Lower lobe of right lung (tissue), 2 donors: ENCODE measurements around the gene PDE7B. TPM values are rescaled to one million over a fixed set of nuclear protein-coding genes. Genes with fewer than 3 reads are reported as not detected.

ENCODE experiments used
- ATAC-seq, 2 donors: fragments of 200-7000 bp; cut with Tn5 transposase; one replicate each; pipeline ENCODE4 v1.9.1; 2020 to 2022; ENCODE audit warnings: mild to moderate bottlenecking in 2 of 2, moderate library complexity in 2 of 2
- DNase-seq: peaks from one replicate; pipeline ENCODE4 v3.0.0-alpha.2; 2020
- H3K27ac ChIP-seq: fragments of 200-600 bp; one replicate; pipeline ENCODE4 v1.8.0; 2022
- H3K27me3 ChIP-seq: fragments of 200-600 bp; one replicate; pipeline ENCODE4 v1.8.0; 2022; ENCODE audit warnings: low read depth
- H3K36me3 ChIP-seq: fragments of 200-600 bp; one replicate; pipeline ENCODE4 v1.8.0; 2022; ENCODE audit warnings: mild to moderate bottlenecking
- H3K4me1 ChIP-seq: fragments of 200-600 bp; one replicate; pipeline ENCODE4 v1.8.0; 2022
- H3K4me3 ChIP-seq: fragments of 200-600 bp; one replicate; pipeline ENCODE4 v1.8.0; 2022; ENCODE audit warnings: mild to moderate bottlenecking
- H3K9me3 ChIP-seq: fragments of 200-600 bp; one replicate; pipeline ENCODE4 v1.8.0; 2022
- CTCF ChIP-seq: fragments of 200-600 bp; IDR thresholded peaks from one replicate; pipeline ENCODE4 v1.8.0; 2022; ENCODE audit warnings: antibody characterized with exemption, mild to moderate bottlenecking
- intact Hi-C: fragments of 100-400 bp; cut with DNase I; formaldehyde crosslinking; loops from one replicate; pipeline ENCODE4 v1.11.0; 2022
- long read RNA-seq: library from polyadenylated mRNA; unstranded; transcript quantifications from one replicate; pipeline ENCODE4 v2.0.0, GENCODE V29; 2021
- total RNA-seq: library from RNA; stranded (reverse); fragmentation: NEBNext Ultra II Directional; extraction: Animal tissue kit (Norgen Biotek cat#: 25700); gene quantifications from one replicate; pipeline ENCODE4 v1.2.1, GENCODE V29; 2021
- donor health status: DM: no; HTN: yes; CAD: no; lungs with severe emphysema.

PDE7B gene
- total RNA-seq: 2.2 TPM
- long read RNA-seq, full-length matches to known transcripts: 4 of 7 reads
- long read RNA-seq, partial matches to known transcripts: 0 of 7 reads
- long read RNA-seq, other reads (novel, unspliced or antisense): 3 of 7 reads

DNA sequence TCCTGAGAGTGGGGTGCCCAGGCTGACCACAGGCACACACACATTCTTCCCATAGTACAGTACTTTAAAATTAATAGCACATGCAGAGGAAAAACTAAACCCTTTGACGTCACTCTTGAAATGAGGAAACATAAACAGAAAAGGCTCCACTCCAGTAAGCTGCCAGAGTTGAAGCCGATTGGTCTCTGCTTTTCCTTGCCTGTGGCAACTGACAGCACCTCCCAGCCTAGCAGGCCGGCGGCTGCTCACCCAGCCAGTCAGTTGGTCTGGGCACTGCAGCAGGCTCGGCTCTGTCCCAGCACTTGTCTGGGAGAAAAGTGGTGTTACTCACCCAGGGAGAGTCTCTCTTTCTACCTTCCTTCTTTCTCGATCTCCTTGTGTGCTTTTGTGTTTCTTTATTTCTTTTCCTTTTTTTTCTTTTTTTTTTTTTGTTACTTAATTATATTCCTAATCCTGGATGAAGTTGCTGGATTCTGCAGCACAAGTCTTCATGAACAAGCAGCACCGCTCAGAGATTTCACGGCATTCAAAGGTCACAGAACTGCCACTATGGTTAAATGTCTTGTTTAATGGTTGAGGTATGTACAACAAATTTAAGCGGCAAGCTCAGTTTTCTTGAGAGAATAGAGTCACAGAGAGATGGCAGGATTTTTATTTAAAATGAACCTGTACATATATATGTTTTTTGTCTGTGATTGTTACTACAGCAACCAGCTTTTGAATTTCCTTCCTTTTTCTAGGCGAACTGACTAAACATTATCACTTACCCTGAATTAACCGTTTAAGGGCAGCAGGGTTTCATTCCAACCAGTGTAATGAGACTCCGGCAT is at the start of gene PDE7B:
TSS of gene PDE7B (plus strand) at position 260 of the 830 bp plus-strand sequence.
- intact Hi-C loops: no loop called here
- Histone ChIP-seq H3K27me3 (no peaks in the 10 kb centered on the region), H3K36me3 (no peaks in the 10 kb centered on the region), H3K4me3 (peak within 1 kb of the TSS; percentile 32), H3K4me1 (peaks cover 16% of the 10 kb centered on the region), H3K9me3 (no peaks in the 10 kb centered on the region), H3K27ac (peak within 1 kb of the TSS; percentile 44)
- DNase-seq (peak; percentile 84), ATAC-seq (peak; percentile 98)
- TF ChIP-seq CTCF: no peak

DNA sequence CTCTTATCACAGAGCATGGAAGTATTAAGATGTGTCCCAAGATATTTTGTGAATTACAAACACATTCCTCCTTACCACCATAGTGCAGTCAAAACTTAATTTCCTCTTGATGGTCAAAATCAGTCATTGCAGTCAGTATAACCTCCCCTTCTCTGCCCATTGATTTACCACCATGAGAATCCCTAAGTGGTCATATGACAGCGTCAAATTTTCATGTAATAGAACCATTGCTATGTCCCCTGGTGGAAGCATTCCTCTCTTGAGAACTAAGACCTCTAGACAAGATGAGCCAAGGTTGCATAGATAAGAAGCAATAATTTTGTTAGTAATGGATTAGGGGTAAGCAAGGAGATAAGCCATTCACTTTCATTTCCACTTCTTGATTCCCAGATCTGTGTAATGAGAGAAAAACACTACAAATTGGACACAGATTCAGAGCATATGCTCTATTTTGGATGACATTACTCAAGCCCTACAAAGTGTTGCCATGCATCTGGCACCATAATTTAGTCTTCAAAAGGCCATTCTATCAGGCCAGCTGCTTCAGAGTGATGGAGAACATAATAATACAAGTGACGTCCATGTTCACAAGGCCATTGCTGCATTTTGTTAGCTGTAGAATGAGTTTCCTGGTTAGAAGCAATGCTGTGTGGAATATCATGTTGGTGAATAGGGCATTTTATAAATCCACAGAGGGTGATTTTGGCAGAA is 49.6 kb upstream of the PDE7B start:
- Histone ChIP-seq H3K4me1 (no peaks in the 10 kb centered on the region), H3K36me3 (no peaks in the 10 kb centered on the region), H3K9me3 (no peaks in the 10 kb centered on the region), H3K4me3 (no peak overlapping the region), H3K27me3 (no peaks in the 10 kb centered on the region), H3K27ac (no peak overlapping the region)
- no peak for TF ChIP-seq CTCF
- DNase-seq (no peak), ATAC-seq (no peak)
- intact Hi-C loops: no loop called here

- intact Hi-C loops: no loop called here
Measured at GRCh38 chr6:135810486-135810885, 41.0 kb upstream of the PDE7B start.

GRCh38 chr6:135811170-135811569 is 40.3 kb upstream of the PDE7B start:
- intact Hi-C loops: no loop called here
- no peak for TF ChIP-seq CTCF
- H3K27me3 ChIP-seq: no peaks in the 10 kb centered on the region
- no peak for DNase-seq
- H3K4me1 ChIP-seq: no peaks in the 10 kb centered on the region
- ATAC-seq: no peak
- H3K9me3 ChIP-seq: no peaks in the 10 kb centered on the region
- H3K4me3 ChIP-seq: no peak overlapping the region
- no peaks in the 10 kb centered on the region for H3K36me3 ChIP-seq
- H3K27ac ChIP-seq: no peak overlapping the region

More at GRCh38 chr6:135810486-135810885, 41.0 kb upstream of the PDE7B start:
- ATAC-seq: no peak
- Histone ChIP-seq H3K27me3 (no peaks in the 10 kb centered on the region), H3K9me3 (no peaks in the 10 kb centered on the region), H3K36me3 (no peaks in the 10 kb centered on the region), H3K4me3 (no peak overlapping the region), H3K4me1 (no peaks in the 10 kb centered on the region), H3K27ac (no peak overlapping the region)
- DNase-seq: no peak
- TF ChIP-seq CTCF: no peak

DNA sequence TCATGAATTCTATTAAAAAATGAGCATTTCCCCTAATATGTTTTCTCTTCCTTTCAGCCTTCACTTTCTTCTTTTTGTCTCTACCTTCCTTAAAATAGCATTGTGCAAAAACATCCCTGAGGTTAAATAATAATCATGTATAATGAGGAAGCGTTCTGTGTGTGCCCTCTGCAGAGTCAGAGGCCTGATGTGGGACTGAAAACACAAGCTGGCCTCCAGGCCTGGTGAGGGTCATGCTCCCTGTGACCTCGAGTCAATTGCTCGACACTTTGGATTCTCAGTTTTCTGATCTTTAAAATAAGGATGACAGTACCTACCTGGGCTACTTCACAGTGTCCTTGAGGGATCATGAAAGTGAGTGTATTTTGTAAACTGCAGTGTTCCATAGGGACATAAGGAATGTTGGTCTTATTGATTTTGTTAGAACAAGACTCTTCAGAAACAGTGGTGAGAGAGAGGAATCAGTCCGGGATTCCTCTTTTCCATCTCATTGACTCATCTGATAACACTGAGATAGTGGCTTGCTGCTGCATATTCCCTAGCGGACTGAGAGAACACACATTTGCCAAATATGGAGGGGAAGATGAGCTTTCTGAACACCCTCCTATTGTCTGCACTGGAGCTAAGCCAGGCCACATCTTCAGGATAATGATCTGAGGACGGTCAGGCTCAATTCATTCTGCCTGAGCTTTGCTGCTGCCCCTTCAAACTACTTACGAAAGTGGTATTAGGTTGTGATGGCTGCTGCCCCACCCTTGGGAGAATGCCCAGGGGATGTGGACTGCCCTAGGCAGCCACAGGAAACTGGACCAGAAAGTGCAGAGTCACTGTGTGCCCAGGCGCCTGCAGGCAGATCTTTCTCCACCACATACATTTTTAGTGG is 39.6 kb upstream of the PDE7B start:
- no peak for TF ChIP-seq CTCF
- no peaks in the 10 kb centered on the region for H3K4me1 ChIP-seq
- no peak overlapping the region for H3K27ac ChIP-seq
- intact Hi-C loops: no loop called here
- no peaks in the 10 kb centered on the region for H3K27me3 ChIP-seq
- no peak for ATAC-seq
- DNase-seq: no peak
- no peaks in the 10 kb centered on the region for H3K36me3 ChIP-seq
- no peaks in the 10 kb centered on the region for H3K9me3 ChIP-seq
- H3K4me3 ChIP-seq: no peak overlapping the region
